RWPE2 (cell line): ENCODE data around the gene ENC1.

ENCODE experiments used
- ATAC-seq: fragments of 200-7000 bp; cut with Tn5 transposase; 3 replicates; pipeline ENCODE4 v1.9.1; 2021; ENCODE audit warnings: low read depth
- DNase-seq: peaks from one replicate; pipeline ENCODE4 v3.0.0-alpha.2; 2020; ENCODE audit warnings: low spot score
- H3K27ac ChIP-seq: fragments of 450-650 bp; 2 replicates; pipeline ENCODE4 v1.5.1; 2017; ENCODE audit warnings: mild to moderate bottlenecking; ENCODE audit not compliant: poor library complexity, severe bottlenecking
- H3K27me3 ChIP-seq: fragments of 250-450 bp; sonication (Bioruptor Pico); 2 replicates; pipeline ENCODE4 v1.5.1; 2021; ENCODE audit warnings: mild to moderate bottlenecking, moderate library complexity; ENCODE audit not compliant: insufficient read depth, poor library complexity, severe bottlenecking
- H3K36me3 ChIP-seq: fragments of 250-450 bp; sonication (Bioruptor Pico); 2 replicates; pipeline ENCODE4 v1.5.1; 2020; ENCODE audit warnings: low read depth, mild to moderate bottlenecking, moderate library complexity
- H3K4me1 ChIP-seq: fragments of 250-450 bp; sonication (Bioruptor Pico); 2 replicates; pipeline ENCODE4 v1.5.1; 2021; ENCODE audit warnings: mild to moderate bottlenecking, moderate library complexity; ENCODE audit not compliant: insufficient read depth, poor library complexity, severe bottlenecking
- H3K4me3 ChIP-seq: fragments of 250-450 bp; sonication (Bioruptor Pico); 2 replicates; pipeline ENCODE4 v1.5.1; 2021; ENCODE audit warnings: mild to moderate bottlenecking, moderate library complexity; ENCODE audit not compliant: severe bottlenecking
- H3K9me3 ChIP-seq: fragments of 250-450 bp; sonication (Bioruptor Pico); 2 replicates; pipeline ENCODE4 v1.5.1; 2021; ENCODE audit warnings: mild to moderate bottlenecking, moderate library complexity; ENCODE audit not compliant: severe bottlenecking
- TF ChIP-seq, protein P1 (sequence below): fragments of 450-650 bp; IDR thresholded peaks from one replicate; pipeline ENCODE4 v1.5.1; 2017; ENCODE audit warnings: mild to moderate bottlenecking, moderate library complexity; ENCODE audit not compliant: poor library complexity, severe bottlenecking

ENC1 gene

GRCh38 chr5:74638544-74638969 is 2.0 kb downstream of the ENC1 start:
- Histone ChIP-seq H3K27ac (peak overlapping the region; percentile 94), H3K4me1 (peaks cover 40% of the 10 kb centered on the region)

GRCh38 chr5:74636552-74636951 is 4.0 kb downstream of the ENC1 start:
- Histone ChIP-seq H3K36me3 (peaks cover 53% of the 10 kb centered on the region), H3K9me3 (no peaks in the 10 kb centered on the region), H3K4me1 (peaks cover 41% of the 10 kb centered on the region), H3K27ac (no peak overlapping the region), H3K4me3 (no peak overlapping the region), H3K27me3 (no peaks in the 10 kb centered on the region)
- TF ChIP-seq, protein P1, sequence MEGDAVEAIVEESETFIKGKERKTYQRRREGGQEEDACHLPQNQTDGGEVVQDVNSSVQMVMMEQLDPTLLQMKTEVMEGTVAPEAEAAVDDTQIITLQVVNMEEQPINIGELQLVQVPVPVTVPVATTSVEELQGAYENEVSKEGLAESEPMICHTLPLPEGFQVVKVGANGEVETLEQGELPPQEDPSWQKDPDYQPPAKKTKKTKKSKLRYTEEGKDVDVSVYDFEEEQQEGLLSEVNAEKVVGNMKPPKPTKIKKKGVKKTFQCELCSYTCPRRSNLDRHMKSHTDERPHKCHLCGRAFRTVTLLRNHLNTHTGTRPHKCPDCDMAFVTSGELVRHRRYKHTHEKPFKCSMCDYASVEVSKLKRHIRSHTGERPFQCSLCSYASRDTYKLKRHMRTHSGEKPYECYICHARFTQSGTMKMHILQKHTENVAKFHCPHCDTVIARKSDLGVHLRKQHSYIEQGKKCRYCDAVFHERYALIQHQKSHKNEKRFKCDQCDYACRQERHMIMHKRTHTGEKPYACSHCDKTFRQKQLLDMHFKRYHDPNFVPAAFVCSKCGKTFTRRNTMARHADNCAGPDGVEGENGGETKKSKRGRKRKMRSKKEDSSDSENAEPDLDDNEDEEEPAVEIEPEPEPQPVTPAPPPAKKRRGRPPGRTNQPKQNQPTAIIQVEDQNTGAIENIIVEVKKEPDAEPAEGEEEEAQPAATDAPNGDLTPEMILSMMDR, result no peak
- DNase-seq (no peak), ATAC-seq (no peak)

More at GRCh38 chr5:74638544-74638969, 2.0 kb downstream of the ENC1 start:
- no peak for ATAC-seq
- H3K27me3 ChIP-seq, result no peaks in the 10 kb centered on the region
- H3K9me3 ChIP-seq, result no peaks in the 10 kb centered on the region
- peak overlapping the region; percentile 93 for H3K4me3 ChIP-seq
- DNase-seq, result no peak
- peaks cover 38% of the 10 kb centered on the region for H3K36me3 ChIP-seq
- TF ChIP-seq, protein P1, result no peak

DNA sequence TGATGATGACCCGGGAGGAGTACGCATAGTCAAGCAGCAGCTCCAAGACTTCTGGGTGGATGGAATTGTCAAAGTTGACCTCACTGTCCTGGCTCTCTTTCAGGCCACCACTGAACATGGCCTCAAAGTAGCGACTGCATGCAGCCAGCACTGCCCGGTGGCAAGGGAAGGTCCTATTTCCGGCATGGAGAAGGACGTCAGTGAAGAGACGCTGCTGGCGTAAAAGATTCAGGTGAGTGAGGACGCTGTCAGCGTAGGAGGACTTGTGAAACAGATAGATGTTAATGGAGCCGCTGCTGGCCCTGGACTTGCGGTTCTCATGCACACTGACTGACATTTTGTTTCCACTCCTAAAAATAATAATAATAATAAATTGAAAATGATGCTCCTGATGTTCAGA is 4.4 kb downstream of the ENC1 start:
- Histone ChIP-seq H3K36me3 (peaks cover 53% of the 10 kb centered on the region), H3K9me3 (no peaks in the 10 kb centered on the region), H3K4me1 (peaks cover 43% of the 10 kb centered on the region), H3K27me3 (no peaks in the 10 kb centered on the region), H3K4me3 (no peak overlapping the region), H3K27ac (no peak overlapping the region)
- TF ChIP-seq, protein P1, result no peak
- ATAC-seq (no peak), DNase-seq (no peak)

- peaks cover 56% of the 10 kb centered on the region for H3K4me1 ChIP-seq
Observed at GRCh38 chr5:74634611-74635286, 5.8 kb downstream of the ENC1 start.

DNA sequence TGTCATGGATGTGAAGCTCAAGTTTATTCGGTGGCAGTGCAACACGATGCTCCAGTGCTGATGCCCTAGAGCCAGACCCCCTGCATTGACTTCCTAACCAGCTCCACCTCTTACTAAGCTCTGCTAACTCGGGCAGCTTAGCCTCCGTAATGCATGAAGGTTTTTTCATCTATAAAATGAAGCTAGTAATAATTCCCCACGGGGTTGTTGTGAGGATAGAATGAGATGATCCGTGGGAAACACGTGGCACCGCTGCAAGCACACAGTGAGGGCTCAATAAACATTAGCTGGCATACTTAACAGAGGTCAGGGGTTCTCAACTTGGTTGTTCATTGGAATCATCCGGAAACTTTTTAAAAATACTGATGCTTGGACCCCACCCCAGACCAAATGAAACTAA is 6.8 kb downstream of the ENC1 start:
- H3K4me1 ChIP-seq, result peaks cover 56% of the 10 kb centered on the region
- peak overlapping the region; percentile 93 for H3K27ac ChIP-seq
- peaks cover 70% of the 10 kb centered on the region for H3K36me3 ChIP-seq
- no peaks in the 10 kb centered on the region for H3K9me3 ChIP-seq
- ATAC-seq, result no peak
- H3K4me3 ChIP-seq, result no peak overlapping the region
- DNase-seq, result no peak
- TF ChIP-seq, protein P1, result no peak
- no peaks in the 10 kb centered on the region for H3K27me3 ChIP-seq

More at GRCh38 chr5:74634611-74635286, 5.8 kb downstream of the ENC1 start:
- peak overlapping the region; percentile 93 for H3K27ac ChIP-seq
- H3K4me3 ChIP-seq, result no peak overlapping the region
- no peaks in the 10 kb centered on the region for H3K27me3 ChIP-seq
- DNase-seq (no peak), ATAC-seq (no peak)
- TF ChIP-seq, protein P1, result no peak
- H3K36me3 ChIP-seq, result peaks cover 61% of the 10 kb centered on the region
- H3K9me3 ChIP-seq, result no peaks in the 10 kb centered on the region
